ENCODE measurements around the gene TNFRSF14. TPM values are rescaled to one million over a fixed set of nuclear protein-coding genes. Genes with fewer than 3 reads are reported as not detected.
A peak's percentile ranks its signal among the peaks of the same experiment; 100 is the strongest.

The TNFRSF14 gene
- total and polyA plus RNA-seq, 2 of the 13 experiments (the other 11 are each of a cell fraction or from before 2014, with no cell fraction given) = 11.9 to 49.9 TPM

GRCh38 chr1:2575801-2576663 is 19.9 kb downstream of the TNFRSF14 start (continued):
- TF ChIP-seq PHF8 (CRISPR knock-in tag; IDR thresholded peaks at IDR 0.05) = peak; percentile 43; the same call in 1 of the 2 replicates
- no peak for TF ChIP-seq ZNF569 (CRISPR knock-in tag; IDR thresholded peaks at IDR 0.05; ENCODE audit: borderline replicate concordance)
- TF ChIP-seq ZFP36L2 (CRISPR knock-in tag; IDR thresholded peaks at IDR 0.05) = no peak
- no peak for TF ChIP-seq ZNF580 (CRISPR knock-in tag; IDR thresholded peaks at IDR 0.05; ENCODE audit: borderline replicate concordance, low read depth)
- TF ChIP-seq ZFY (CRISPR knock-in tag; IDR thresholded peaks at IDR 0.05) = no peak; the same call in 1 of the 2 replicates
- TF ChIP-seq SOX6 (IDR thresholded peaks at IDR 0.05) = no peak
- peak; percentile 82 for TF ChIP-seq SOX6 (CRISPR knock-in tag; IDR thresholded peaks at IDR 0.05)
- peak; percentile 51; the same call in 1 of the 2 replicates for TF ChIP-seq NR2F6 (IDR thresholded peaks at IDR 0.05)
- TF ChIP-seq NR2F6 (CRISPR knock-in tag; IDR thresholded peaks at IDR 0.05) = peak; percentile 62
- no peak for TF ChIP-seq TBX3 (IDR thresholded peaks at IDR 0.05; ENCODE audit: borderline replicate concordance)
- no peak for TF ChIP-seq PLSCR1 (CRISPR knock-in tag; IDR thresholded peaks at IDR 0.05; ENCODE audit: borderline replicate concordance)
- peak; percentile 94 for TF ChIP-seq FOXA3 (CRISPR knock-in tag; IDR thresholded peaks at IDR 0.05)
- TF ChIP-seq ZC3H13 (CRISPR knock-in tag; IDR thresholded peaks at IDR 0.05) = peak; percentile 83; the same call in 1 of the 2 replicates
- no peak for TF ChIP-seq ZSCAN22 (CRISPR knock-in tag; IDR thresholded peaks at IDR 0.05)
- TF ChIP-seq ZNF800 (CRISPR knock-in tag; IDR thresholded peaks at IDR 0.05) = 0 out of 2 replicates have a peak, but pooled peaks have one; percentile 64
- TF ChIP-seq FOXC1 (CRISPR knock-in tag; IDR thresholded peaks at IDR 0.05; ENCODE audit: borderline replicate concordance) = peak; percentile 42; the same call in 1 of the 2 replicates
- no peak for TF ChIP-seq ZUFSP (CRISPR knock-in tag; IDR thresholded peaks at IDR 0.05; ENCODE audit: borderline replicate concordance)
- TF ChIP-seq ZMYM2 (CRISPR knock-in tag; IDR thresholded peaks at IDR 0.05) = 0 out of 2 replicates have a peak, but pooled peaks have one; percentile 60
- TF ChIP-seq ARNT2 (CRISPR knock-in tag; IDR thresholded peaks at IDR 0.05; ENCODE audit: low read depth) = no peak
- TF ChIP-seq ZNF530 (CRISPR knock-in tag; IDR thresholded peaks at IDR 0.05; ENCODE audit: low read depth) = no peak
- TF ChIP-seq ZNF451 (CRISPR knock-in tag; IDR thresholded peaks at IDR 0.05) = no peak
- peak; percentile 87 for TF ChIP-seq ZNF430 (CRISPR knock-in tag; IDR thresholded peaks at IDR 0.05)
- no peak for TF ChIP-seq ZNF737 (CRISPR knock-in tag; IDR thresholded peaks at IDR 0.05; ENCODE audit: borderline replicate concordance)
- peak; percentile 61; the same call in 1 of the 2 replicates for TF ChIP-seq CCDC6 (CRISPR knock-in tag; IDR thresholded peaks at IDR 0.05)
- no peak for TF ChIP-seq ZNF83 (CRISPR knock-in tag; IDR thresholded peaks at IDR 0.05; ENCODE audit: borderline replicate concordance)
- TF ChIP-seq RFX3 (CRISPR knock-in tag; IDR thresholded peaks at IDR 0.05) = no peak
- TF ChIP-seq YY1 (IDR thresholded peaks at IDR 0.05; ENCODE audit: insufficient read depth, insufficient replicate concordance, low read depth, low read length) = no peak

Measured in HepG2 (cell line).